Measurements from ENCODE around the gene MUSTN1. TPM values are rescaled to one million over a fixed set of nuclear protein-coding genes. Genes with fewer than 3 reads are reported as not detected.

MUSTN1 gene
- polyA plus RNA-seq, 3 donors = 0.29 to 13.7 TPM; not detected in 1

GRCh38 chr3:52866427-52866826 is 31.6 kb upstream of the MUSTN1 start:
- no peak overlapping the region for H3K4me3 Mint-ChIP-seq
- peaks cover 44 to 45% of the 10 kb centered on the region in 2 donors for H3K36me3 Mint-ChIP-seq
- peaks cover 31% of the 10 kb centered on the region for H3K79me2 ChIP-seq (ENCODE audit: insufficient read depth, low read length)
- H4K20me1 ChIP-seq (ENCODE audit: insufficient read depth, low read length) = peaks cover 80% of the 10 kb centered on the region
- DNase-seq = no peak
- peaks cover 24 to 27% of the 10 kb centered on the region in 2 donors for H3K9me3 ChIP-seq (replicated peaks in 1 of 2; ENCODE audit: control insufficient read depth in 1 of 2, insufficient read depth in 1 of 2, low read length in 2 of 2)
- H3K4me3 ChIP-seq (replicated peaks in 1 of 3; ENCODE audit: low read depth in 2 of 3, low read length in 3 of 3) = no peak overlapping the region
- WGBS (ENCODE audit: insufficient coverage) = over 99% methylated on average over 10 of the region's 12 CpGs
- H3K4me2 ChIP-seq (replicated peaks; ENCODE audit: extremely low read depth, low read length, poor library complexity, severe bottlenecking) = no peak overlapping the region
- H3K9ac ChIP-seq (ENCODE audit: insufficient read depth, low read length, poor library complexity, severe bottlenecking) = no peak overlapping the region
- TF ChIP-seq CTCF (IDR thresholded peaks at IDR 0.05) = no peak
- intact Hi-C loops (cut with micrococcal nuclease) = no loop called here
- H3K9me3 Mint-ChIP-seq = peaks cover 25 to 39% (median 32%) of the 10 kb centered on the region in 7 donors
- no peak overlapping the region for H2AFZ ChIP-seq (ENCODE audit: insufficient read depth, low read depth, low read length, poor library complexity, severe bottlenecking)
- H3K36me3 ChIP-seq (replicated peaks in 1 of 2; ENCODE audit: control insufficient read depth in 1 of 2, insufficient read depth in 2 of 2, low read length in 2 of 2) = peaks cover 9 to 28% of the 10 kb centered on the region in 2 donors
- H3K27ac ChIP-seq (ENCODE audit: low read depth in 1 of 2, low read length in 2 of 2) = no peak overlapping the region
- H3K27me3 ChIP-seq (ENCODE audit: control insufficient read depth in 2 of 2, insufficient read depth in 2 of 2, low read length in 2 of 2) = no peaks in the 10 kb centered on the region
- H3K4me1 ChIP-seq (ENCODE audit: control insufficient read depth in 1 of 2, insufficient read depth in 2 of 2, low read length in 2 of 2) = no peaks in the 10 kb centered on the region
- H3K4me1 Mint-ChIP-seq = peaks cover 4% of the 10 kb centered on the region
- peaks cover 0 to 5% (median 2%) of the 10 kb centered on the region in 3 donors for H3K27me3 Mint-ChIP-seq (ENCODE audit: low read depth in 3 of 3)
- H3K27ac Mint-ChIP-seq = no peak overlapping the region

- intact Hi-C loops (cut with micrococcal nuclease) = no loop called here
These were observed 31.2 kb upstream of the MUSTN1 start for GRCh38 chr3:52865994-52866393.

More at GRCh38 chr3:52865994-52866393, 31.2 kb upstream of the MUSTN1 start:
- Histone ChIP-seq H2AFZ (ENCODE audit: insufficient read depth, low read depth, low read length, poor library complexity, severe bottlenecking) (no peak overlapping the region), H3K9me3 (replicated peaks in 1 of 2; ENCODE audit: control insufficient read depth in 1 of 2, insufficient read depth in 1 of 2, low read length in 2 of 2) (peaks cover 24 to 27% of the 10 kb centered on the region in 2 donors), H3K9ac (ENCODE audit: insufficient read depth, low read length, poor library complexity, severe bottlenecking) (no peak overlapping the region), H3K79me2 (ENCODE audit: insufficient read depth, low read length) (peaks cover 27% of the 10 kb centered on the region), H3K4me3 (replicated peaks in 1 of 3; ENCODE audit: low read depth in 2 of 3, low read length in 3 of 3) (no peak overlapping the region), H3K27ac (ENCODE audit: low read depth in 1 of 2, low read length in 2 of 2) (no peak overlapping the region), H4K20me1 (ENCODE audit: insufficient read depth, low read length) (peaks cover 80% of the 10 kb centered on the region), H3K27me3 (ENCODE audit: control insufficient read depth in 2 of 2, insufficient read depth in 2 of 2, low read length in 2 of 2) (no peaks in the 10 kb centered on the region), H3K4me1 (ENCODE audit: control insufficient read depth in 1 of 2, insufficient read depth in 2 of 2, low read length in 2 of 2) (no peaks in the 10 kb centered on the region), H3K4me2 (replicated peaks; ENCODE audit: extremely low read depth, low read length, poor library complexity, severe bottlenecking) (no peak overlapping the region), H3K36me3 (replicated peaks in 1 of 2; ENCODE audit: control insufficient read depth in 1 of 2, insufficient read depth in 2 of 2, low read length in 2 of 2) (peaks cover 10 to 30% of the 10 kb centered on the region in 2 donors)
- Mint-ChIP-seq H3K4me3 (no peak overlapping the region), H3K36me3 (peaks cover 46 to 49% of the 10 kb centered on the region in 2 donors), H3K27ac (no peak overlapping the region), H3K4me1 (peaks cover 4% of the 10 kb centered on the region), H3K27me3 (ENCODE audit: low read depth in 3 of 3) (peaks cover 0 to 5% (median 2%) of the 10 kb centered on the region in 3 donors), H3K9me3 (peaks cover 25 to 39% (median 32%) of the 10 kb centered on the region in 7 donors)
- over 99% methylated on average over 13 of the region's 13 CpGs for WGBS (ENCODE audit: insufficient coverage)
- no peak for DNase-seq
- no peak for TF ChIP-seq CTCF (IDR thresholded peaks at IDR 0.05)

All from CD14-positive monocyte (primary cell).